GM19193 (cell line): ENCODE results near the gene VEPH1.

Experiments
- POLR2A ChIP-seq: IDR thresholded peaks from 4 replicates; pipeline ENCODE4 v1.6.1; 2011; ENCODE audit not compliant: insufficient read depth, insufficient read length; ENCODE audit errors: extremely low read depth

VEPH1 gene

GRCh38 chr3:157370867-157371266, 132.3 kb downstream of the VEPH1 start:
- no peak for TF ChIP-seq POLR2A

GRCh38 chr3:157369727-157370421, 133.3 kb downstream of the VEPH1 start:
- no peak for TF ChIP-seq POLR2A

GRCh38 chr3:157368171-157368570, 135.0 kb downstream of the VEPH1 start:
- TF ChIP-seq POLR2A = no peak

GRCh38 chr3:157363393-157363792, 139.8 kb downstream of the VEPH1 start:
- TF ChIP-seq POLR2A = no peak

- TF ChIP-seq POLR2A = no peak
Observed at GRCh38 chr3:157362348-157362747, 140.9 kb downstream of the VEPH1 start.

GRCh38 chr3:157360044-157360443, 143.2 kb downstream of the VEPH1 start:
- TF ChIP-seq POLR2A = no peak

GRCh38 chr3:157356541-157356940, 146.7 kb downstream of the VEPH1 start:
- TF ChIP-seq POLR2A = no peak

GRCh38 chr3:157355276-157355675, 147.9 kb downstream of the VEPH1 start:
- TF ChIP-seq POLR2A = no peak

GRCh38 chr3:157354722-157355121, 148.5 kb downstream of the VEPH1 start:
- TF ChIP-seq POLR2A = no peak

GRCh38 chr3:157354254-157354653, 149.0 kb downstream of the VEPH1 start:
- no peak for TF ChIP-seq POLR2A

GRCh38 chr3:157353652-157354051, 149.6 kb downstream of the VEPH1 start:
- no peak for TF ChIP-seq POLR2A

- TF ChIP-seq POLR2A = no peak
Observed at GRCh38 chr3:157351981-157352380, 151.2 kb downstream of the VEPH1 start.

- no peak for TF ChIP-seq POLR2A
Observed at GRCh38 chr3:157347577-157348303, 155.5 kb downstream of the VEPH1 start.

GRCh38 chr3:157336252-157337009, 166.8 kb downstream of the VEPH1 start:
- no peak for TF ChIP-seq POLR2A

GRCh38 chr3:157335233-157336076, 167.8 kb downstream of the VEPH1 start:
- no peak for TF ChIP-seq POLR2A
